Measurements from ENCODE around the gene PRKAR1B.

DNA sequence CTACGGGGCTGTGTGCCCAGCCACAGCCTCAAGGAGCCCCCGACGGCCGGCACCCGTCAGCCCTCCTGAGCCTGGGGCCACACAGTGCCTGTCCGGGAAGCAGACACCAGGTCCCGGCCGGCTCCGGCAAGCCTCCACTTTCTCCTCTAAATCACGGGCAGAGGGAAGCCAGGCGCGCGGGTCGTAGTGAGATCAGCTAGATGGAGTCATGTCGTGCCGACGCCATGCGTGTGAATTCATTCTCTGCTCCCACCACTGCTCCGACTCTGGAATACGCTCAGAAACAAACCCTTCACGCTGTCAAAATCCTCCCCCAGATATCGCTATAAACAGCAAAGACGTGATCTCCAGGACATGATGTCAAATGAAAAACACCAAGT is 94.3 kb downstream of the PRKAR1B start:
- TF ChIP-seq, protein P1, sequence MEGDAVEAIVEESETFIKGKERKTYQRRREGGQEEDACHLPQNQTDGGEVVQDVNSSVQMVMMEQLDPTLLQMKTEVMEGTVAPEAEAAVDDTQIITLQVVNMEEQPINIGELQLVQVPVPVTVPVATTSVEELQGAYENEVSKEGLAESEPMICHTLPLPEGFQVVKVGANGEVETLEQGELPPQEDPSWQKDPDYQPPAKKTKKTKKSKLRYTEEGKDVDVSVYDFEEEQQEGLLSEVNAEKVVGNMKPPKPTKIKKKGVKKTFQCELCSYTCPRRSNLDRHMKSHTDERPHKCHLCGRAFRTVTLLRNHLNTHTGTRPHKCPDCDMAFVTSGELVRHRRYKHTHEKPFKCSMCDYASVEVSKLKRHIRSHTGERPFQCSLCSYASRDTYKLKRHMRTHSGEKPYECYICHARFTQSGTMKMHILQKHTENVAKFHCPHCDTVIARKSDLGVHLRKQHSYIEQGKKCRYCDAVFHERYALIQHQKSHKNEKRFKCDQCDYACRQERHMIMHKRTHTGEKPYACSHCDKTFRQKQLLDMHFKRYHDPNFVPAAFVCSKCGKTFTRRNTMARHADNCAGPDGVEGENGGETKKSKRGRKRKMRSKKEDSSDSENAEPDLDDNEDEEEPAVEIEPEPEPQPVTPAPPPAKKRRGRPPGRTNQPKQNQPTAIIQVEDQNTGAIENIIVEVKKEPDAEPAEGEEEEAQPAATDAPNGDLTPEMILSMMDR (IDR thresholded peaks at IDR 0.05), result no peak
- TF ChIP-seq EZH2 (IDR thresholded peaks at IDR 0.05) (no peak), EZH2phosphoT487 (IDR thresholded peaks at IDR 0.05) (no peak)
